Amniotic stem cell (primary cell): ENCODE results near the gene TMED1.
A peak's percentile ranks its signal among the peaks of the same experiment; 100 is the strongest.
"Not testable (repeated sequence)": the region's sequence is repeated elsewhere in the genome, so short reads cannot be mapped to it uniquely, and the experiment has no call there.

Experiments
- DNase-seq: peaks from one replicate; lab custom pipeline; 2025; lab: John Stamatoyannopoulos, UW

Gene TMED1

DNA sequence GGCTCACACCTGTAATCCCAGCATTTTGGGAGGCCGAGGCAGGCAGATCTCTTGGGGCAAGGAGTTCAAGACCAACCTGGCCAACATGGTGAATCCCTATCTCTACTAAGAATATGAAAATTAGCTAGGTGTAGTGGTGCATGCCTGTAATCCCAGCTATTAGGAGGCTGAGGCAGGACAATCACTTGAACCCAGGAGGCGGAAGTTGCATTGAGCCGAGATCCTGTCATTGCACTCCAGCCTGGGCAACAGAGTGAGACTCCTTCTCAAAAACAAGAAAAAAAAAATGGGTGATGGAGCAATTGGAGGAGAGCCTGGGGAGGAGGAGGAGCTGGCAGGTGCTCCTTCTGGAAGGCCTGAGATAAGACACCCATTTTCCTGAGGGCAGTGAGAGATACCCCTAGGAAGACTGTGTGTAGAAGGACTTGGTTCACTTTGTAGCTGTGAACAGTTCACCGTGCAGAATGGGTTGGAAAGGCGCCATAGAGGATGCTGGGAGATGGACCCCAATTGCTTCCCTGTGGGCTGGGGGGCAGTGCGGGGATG, 26.6 kb upstream of the TMED1 start:
- no peak for DNase-seq

DNA sequence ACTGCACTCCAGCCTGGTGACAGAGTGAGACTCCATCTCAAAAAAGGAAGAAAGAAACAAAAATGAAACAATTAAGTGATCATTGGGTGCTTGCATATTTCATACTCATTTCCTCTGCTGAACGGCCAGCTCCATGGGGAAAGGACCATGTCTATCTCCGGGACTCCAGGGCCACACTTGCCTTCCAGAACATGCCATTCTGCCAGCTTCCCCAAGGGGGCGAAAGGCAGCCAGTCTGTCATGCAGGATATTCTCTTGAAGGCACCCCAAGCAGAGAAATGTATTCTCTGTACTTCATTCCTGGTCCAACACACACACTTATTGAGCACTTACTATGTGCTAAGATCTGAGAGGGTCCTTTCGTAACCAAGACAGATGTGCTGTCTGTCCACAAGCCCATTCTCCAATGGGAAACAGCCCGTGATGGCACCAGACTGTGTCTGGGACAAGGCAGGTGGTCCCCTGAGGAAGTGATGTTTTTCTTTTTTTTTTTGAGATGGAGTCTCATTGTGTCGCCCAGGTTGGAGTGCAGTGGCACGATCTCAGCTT, 25.2 kb upstream of the TMED1 start:
- no peak for DNase-seq

DNA sequence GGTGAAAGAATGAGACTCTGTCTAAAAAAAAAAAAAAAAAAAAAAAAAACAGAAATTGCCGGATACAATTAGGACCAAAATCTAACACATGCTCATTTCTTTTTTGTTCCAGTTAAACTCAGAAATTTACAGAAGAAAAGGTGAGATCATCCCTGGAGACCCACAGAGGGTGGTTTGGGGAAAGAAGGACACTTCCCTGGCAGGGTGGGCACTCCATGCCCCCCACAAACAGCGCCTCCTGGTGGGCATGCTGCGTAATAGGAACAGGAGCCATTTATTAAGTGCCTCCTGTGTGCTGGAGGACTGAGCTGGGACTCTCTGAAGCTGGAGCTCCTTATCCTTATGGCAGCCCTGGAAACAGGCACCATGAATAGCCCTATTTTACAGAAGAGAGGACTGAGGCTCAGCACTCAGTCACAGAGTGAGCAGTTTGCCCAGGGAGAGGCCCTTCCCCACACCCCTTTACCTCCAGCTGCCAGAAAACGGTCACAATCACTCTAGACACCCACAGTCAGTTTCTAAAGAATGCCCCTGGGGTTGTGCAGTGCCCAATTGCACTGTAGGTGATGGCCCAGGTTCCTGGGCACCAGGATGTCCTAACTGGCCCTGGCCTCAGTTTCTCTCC, 22.3 kb upstream of the TMED1 start:
- DNase-seq, result no peak

DNA sequence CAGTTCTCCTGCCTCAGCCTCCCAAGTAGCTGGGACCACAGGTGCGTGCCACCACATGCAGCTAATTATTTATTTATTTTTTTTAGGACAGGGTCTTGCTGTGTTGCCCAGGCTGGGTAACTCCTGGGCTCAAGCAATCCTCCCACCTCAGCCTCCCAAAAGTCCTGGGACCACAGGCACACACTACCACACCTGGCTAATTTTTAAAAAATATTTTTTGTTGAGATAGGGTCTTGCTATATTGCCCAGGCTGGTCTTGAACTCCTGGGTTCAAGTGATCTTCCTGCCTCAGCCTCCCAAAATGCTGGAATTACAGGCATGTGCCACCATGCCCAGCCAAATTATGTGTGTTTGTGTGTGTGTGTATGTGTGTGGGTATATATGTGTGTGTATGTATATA, 20.9 kb upstream of the TMED1 start:
- not testable (repeated sequence) for DNase-seq

DNA sequence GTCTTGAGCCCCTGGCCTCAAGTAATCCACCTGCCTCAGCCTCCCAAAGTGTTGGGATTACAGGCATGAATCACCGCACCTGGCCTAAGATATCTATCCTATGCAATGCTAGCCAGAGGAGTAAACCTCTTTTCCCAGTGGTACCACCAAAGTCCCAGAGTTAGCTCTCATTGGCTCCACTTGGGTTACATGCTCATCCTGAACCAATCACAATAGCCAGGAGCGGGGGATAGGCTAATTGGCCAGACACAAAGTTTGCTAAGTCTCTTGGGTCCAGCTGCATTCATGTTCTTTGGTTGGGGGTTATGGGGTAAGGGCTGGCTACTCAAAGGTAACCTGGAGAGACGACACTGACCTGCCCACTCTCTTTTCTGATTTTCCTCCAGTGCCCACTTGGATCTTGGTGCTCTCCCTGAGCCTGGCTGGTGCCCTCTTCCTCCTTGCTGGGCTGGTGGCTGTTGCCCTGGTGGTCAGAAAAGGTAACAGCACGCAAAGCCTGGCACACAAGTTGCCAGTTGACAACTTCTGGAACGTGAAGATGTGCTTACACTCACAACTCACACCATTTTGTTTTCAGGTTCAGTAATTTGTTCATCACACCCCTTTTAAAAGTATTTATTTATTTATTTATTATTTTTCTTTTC, 20.0 kb upstream of the TMED1 start:
- no peak for DNase-seq

DNA sequence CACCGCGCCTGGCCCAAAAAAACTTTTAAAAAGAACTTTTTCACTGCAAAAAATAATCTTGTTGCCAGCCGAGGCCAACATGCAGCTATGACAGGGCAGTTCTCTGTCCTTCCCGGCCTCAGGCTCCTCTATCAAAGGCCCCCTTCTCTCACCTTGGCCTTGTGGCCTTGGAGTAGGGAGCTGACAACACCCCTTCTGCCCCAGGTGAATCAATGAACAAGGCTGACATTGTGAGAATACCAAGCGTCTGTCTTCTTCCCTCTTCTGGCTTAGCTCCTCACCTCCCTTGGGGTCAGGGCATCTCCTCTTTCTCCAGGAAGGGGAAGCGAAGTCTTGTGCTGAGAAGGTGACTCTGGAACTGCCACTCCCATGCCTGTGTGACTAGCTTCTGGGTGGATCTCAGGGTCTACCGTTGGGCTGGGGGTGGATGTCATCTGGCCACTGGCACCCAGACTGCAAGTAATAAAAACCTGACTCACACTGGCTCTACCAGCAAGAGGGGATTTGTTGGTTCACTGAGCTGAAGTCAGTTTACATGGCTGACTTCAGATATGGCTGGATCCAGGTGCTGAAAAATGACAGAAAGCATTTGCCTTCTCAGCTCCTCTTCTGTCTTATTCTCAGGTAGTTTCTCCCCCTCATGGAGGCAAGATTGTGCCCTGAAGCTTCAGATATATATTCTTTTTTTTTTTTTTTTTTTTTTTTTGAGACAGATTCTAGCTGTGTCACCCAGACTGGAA, 18.5 kb upstream of the TMED1 start:
- no peak for DNase-seq

DNA sequence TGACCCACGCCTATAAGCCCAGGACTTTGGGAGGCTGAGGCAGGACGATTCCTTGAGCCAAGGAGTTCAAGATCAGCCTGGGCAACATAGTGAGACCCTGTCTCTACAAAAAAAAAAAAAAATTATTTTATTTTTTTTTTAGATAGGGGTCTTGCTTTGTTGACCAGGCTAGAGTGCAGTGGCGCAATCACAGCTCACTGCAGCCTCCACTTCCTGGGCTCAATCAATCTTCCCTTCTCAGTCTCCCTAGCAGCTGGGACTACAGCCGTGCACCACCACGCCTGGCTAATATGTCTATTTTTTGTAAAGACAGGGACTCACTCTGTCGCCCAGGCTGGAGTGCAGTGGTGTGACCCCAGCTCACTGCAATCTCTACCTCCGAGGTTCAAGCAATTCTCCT, 16.9 kb upstream of the TMED1 start:
- DNase-seq, result no peak

DNA sequence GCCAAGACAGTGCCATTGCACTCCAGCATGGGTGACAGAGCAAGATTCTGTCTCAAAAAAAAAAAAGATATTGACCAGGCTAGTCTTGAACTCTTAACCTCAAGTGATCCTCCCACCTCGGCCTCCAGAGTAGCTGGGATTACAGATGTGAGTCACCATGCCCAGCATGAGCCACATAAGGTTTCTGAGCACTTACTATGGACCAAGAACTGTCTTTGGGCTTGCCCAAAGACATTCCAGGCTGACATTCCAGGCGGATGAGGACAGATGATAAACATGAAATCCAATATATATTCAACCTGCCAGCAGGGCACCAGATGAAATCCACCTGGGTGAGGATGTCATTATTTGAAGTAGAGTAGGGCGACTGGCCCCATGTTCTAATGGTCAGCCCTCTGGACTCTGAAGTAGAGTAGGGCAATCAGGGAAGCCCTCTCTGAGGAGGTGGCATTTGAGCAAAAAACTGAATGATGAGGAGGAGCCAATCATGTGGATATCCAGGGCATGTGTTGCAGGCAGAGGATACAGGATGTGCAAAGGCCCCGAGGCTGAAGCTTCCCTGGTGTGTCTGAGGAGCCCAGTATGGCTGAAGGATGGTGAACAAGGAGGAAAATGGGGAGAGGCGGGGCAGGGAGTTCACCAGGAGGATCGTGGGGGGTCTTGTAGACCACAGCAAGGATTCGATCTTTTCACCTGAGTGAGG, 16.2 kb upstream of the TMED1 start:
- DNase-seq, result no peak

DNA sequence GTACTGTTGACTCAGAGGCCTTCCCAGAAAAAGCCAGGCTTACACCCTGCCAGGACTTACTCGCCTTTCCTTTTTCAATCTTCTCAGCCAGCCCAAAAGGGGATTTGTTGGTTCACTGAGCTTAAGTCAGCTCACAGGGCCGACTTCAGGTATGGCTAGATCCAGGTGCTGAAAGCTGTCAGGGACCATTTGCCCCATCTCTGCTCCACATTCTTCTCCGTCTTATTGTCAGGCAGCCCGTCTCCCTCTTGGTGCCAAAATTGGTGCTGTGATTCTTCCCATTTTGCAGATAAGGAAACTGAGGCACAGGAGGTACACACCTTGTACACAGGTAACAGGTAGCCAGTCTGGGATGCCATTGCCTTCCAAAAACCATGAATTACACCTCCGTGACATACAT, 14.6 kb upstream of the TMED1 start:
- DNase-seq, result no peak

DNA sequence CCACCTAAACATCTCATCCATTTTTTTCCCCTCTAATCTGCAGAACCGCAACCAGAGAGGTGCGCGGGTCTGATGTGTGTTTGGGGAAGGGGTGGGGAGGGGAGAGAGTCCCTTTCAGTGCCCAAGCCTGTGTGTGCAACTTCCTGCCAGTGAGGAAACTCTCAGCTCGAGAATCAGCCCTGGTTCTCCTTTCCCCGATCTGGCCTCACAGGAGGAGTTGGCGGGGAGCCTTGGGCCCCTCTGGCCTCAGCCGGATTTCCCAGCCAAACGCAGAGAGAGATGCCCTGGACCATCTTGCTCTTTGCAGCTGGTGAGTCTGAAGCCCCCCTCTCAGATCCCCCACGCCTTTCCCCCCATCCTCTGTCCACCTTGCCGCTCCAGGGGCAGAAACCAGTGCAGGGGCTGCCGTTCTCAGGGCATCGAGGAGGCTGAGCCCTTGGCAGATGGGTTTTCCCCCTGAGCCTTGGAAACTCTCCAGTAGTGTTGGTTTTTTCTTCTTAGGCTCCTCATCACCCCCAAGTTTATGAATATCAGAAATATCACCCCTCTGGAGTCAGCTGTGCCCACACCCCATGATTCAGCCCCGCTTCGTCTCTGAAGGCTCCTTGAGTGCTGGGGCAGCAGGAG, 12.3 kb upstream of the TMED1 start, which contains the start of gene C19orf38:
Gene C19orf38, plus strand, starts transcription at position 186 of the 627 bp plus-strand sequence. Its CDS starts 94 bp downstream, at position 280.
- DNase-seq, result no peak

DNA sequence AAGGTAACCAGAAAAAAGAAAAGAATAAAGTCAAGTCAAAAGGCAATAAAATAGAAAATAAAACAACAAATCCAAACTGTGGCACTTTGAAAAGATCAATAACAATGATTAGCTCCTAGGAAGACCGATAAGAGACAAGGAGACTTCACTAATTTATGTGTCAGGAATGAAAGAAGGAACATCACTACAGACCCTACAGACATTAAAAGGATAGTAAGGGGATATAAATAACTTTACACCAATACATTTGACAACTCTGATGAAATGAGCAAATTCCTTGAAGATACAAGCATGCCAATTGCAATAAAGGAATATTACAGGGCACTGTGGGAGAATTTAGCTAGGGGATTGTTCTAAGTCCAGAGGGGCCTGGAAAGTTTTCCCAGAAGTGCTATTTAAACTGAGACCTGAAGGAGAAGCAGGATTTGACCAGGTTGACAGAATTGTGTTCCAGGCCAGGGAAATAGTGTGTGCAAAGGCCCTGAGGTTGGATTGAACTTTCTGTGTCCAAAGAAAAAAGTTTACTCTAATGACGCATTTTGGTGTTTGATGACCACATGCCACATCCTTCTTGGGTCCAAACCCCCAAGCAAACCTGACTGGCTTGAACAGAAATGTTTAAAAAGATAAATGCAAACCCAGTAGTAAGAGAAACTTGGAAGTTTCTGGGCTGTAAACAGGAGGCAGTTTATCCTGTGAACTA, 10.6 kb upstream of the TMED1 start:
- no peak for DNase-seq

DNA sequence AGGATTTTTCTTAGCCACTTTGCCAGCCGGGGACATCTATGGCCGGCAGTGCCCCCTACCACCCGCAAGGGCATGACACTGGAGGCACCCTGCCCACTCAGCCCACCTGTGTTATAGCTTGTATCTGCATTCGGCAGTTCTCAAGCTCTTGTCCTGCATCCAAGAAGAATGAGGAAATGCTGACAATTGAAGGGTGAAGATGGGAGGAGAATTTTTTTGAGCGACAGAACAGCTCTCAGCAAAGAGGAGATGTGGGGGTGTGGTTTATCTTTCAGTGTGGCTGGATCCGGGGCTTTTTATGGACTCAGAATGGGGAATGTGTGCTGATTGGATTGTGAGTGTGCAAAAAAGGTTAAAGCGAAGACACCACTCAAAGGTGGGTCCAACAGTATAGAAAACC, 6.8 kb upstream of the TMED1 start:
- no peak for DNase-seq

DNA sequence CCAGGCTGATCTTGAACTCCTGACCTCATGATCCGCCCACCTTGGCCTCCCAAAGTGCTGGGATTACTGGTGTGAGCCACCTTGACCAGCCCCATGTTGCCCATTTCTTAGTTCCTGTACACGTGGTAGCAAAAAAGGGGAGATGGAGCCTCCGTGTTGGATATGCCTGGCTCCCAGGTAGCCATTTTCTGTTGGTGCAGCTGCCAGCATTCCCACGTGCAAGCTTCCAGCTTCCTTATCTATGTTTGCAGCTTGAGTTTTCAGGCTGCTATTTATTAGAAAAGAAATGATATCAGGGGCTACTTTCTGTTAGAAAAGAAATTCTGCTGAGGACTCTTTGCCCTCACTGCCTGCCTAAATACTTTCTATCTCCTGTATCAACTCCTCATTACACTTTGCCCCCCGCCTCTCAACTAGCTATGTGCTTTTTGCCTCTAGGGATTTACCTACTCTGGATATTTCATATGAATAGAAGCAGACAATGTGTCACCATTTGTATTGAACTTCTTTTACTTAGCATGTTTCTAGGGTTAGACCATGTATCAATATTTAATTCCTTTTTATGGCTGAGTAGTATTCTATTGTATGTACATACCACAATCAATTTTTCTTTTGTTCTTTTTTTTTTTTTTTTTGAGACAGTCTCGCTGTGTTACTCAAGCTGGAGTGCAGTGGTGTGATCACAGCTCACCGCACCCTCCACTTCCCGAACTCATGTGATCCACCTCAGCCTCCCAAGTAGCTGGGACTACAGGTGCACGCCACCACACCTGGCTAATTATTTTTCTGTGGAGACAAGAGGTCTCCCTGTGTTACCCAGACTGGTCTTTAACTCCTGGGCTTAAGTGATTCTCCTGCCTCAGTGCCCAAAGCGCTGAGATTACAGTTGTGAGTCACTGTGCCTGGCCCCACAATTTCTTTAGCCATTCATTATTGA, 3.4 kb upstream of the TMED1 start:
- DNase-seq, result no peak

DNA sequence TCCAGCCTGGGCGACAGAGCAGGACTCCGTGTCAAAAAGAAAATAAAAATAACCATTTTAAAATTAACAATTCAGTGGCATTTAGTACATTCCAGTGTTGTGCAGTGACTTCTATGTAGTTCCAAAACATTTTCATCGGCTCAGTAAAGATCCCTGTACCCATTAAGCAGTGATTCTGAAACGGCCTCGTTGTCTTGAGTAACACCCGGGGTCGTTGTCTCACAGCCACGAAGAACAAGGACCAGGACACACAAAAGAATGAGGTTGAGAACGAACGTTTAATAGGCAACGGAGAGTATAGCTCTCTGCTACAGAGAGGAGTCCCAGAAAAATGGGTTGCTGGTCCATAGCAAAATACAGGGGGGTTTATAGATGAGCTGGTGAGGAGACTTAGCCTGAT, 2.4 kb upstream of the TMED1 start:
- no peak for DNase-seq

DNA sequence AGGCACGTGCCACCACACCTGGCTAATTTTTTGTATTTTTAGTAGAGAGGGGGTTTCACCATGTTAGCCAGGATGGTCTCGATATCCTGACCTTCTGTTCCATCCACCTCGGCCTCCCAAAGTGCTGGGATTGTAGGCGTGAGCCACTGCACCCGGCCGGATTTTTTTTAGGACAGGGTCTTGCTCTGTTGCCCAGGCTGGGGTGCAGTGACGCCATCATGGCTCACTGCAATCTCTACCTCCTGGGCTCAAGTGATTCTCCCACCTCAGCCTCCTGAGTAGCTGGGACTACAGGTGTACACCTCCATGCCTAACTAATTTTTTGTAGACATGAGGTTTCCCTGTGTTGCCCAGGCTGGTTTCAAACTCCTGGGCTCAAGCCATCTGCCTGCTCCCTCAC, 1.6 kb upstream of the TMED1 start:
- not testable (repeated sequence) for DNase-seq

DNA sequence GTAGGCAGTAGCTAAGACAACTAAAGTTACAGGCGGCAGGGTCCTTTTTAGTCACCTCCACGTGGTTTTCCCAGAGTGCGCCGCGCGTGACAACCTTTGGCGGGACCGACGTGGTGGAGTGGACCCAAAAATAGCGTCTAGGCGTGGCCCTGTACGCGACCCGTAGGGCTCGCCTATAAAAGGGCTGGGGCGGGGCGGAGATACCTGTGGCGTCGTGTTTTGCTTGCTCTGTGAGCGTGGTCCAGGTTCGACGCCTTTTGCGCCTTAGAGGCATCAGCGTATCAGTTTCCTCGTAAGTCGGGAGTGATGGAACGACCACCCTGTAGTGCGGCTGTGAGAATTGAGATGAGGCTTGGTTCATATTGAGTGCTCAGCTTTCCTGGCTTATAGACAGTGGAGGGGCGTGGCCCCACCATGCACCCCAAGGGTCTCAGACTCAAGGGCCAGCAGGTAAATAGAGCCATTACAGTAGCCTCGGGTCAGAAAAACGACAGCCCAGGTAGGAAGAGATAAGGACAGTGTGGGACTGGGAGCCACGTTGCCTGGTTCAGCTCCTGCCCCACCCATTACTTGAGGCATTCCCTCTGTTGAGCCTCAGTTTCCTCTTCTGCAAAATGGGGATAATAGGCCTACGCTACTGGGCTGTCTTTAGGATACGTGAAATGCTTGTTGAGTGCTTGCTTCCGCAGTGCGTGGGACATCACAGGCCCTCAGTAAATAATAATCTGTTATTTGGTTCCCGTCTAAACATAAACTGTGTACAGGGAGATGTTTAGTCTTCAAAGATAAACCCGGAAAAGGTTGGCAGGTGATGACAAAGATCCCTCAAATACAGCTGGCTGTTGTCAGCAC, 693 bp upstream of the TMED1 start:
- DNase-seq, result peak; percentile 64

DNA sequence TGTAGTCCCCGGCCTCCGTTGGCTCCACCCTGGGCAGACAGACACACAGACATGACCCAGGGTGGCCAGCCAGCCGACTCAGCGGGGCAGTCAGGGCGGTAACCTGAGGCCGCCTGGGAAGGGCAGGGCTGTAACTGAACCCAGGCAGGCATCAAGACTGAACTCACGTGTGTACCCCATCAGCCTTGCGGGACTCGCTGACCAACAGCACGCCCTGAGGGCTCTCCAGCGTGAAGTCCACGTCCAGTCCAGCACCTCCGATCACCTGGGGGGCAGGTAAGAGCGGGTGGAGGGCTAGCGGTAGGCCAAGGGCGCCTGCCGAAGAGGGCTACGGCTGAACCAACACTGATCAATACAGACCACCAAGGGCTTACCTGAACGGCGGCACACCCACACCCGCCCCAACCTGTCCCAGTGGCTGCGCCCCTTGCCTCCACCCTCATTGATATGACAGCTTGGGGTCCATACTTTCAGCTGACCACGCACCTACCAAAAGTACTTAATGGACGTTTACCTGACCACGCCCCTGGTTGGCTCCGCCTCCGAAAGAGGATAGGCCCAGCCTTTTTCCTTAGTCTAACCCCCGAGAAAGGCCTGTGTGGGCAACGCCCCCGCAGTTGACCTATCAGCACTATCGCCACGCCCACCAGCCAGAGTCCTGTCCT, 791 bp downstream of the TMED1 start:
- DNase-seq, result no peak

DNA sequence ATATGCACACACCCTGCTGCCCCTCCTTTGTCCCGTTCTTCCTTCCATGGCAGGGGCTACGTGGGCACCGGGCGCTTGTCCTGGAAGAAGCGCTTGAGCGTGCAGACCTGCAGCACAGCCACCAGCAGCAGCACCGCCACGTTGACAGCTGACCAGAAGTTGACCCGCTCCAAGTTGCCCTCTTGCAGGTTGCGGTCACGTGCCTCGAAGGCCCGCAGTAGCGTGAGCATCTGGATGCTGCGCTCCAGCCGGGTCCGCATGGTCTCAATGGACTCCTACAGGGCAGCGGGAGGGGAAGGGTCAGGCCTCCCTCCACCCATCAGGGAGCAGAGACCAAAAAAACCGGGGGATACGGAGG, 3.1 kb downstream of the TMED1 start:
- DNase-seq, result no peak
